Gastroesophageal sphincter (tissue), 3 donors: ENCODE results near the gene TRMT13.

Experiments used
- POLR2A ChIP-seq, 2 donors: fragments of 450-650 bp; IDR thresholded peaks; one replicate each; pipeline ENCODE4 v1.6.1; 2017; ENCODE audit warnings: antibody characterized with exemption in 2 of 2, mild to moderate bottlenecking in 2 of 2, moderate library complexity in 1 of 2
- POLR2AphosphoS5 ChIP-seq: sonication (generic); formaldehyde crosslinking; IDR thresholded peaks from one replicate; pipeline ENCODE4 v1.6.1; 2017; ENCODE audit warnings: antibody characterized with exemption
- TF ChIP-seq, protein P1 (sequence below), 4 experiments: fragments of 200-600 bp in 2 of 4; fragments of 450-650 bp in 2 of 4; sonication (generic) in 1 of 4; IDR thresholded peaks; one replicate each; pipeline ENCODE4 v1.5.1; 2017 to 2019; ENCODE audit warnings: antibody characterized with exemption in 4 of 4, mild to moderate bottlenecking in 2 of 4, moderate library complexity in 2 of 4

- TF ChIP-seq, protein P1, sequence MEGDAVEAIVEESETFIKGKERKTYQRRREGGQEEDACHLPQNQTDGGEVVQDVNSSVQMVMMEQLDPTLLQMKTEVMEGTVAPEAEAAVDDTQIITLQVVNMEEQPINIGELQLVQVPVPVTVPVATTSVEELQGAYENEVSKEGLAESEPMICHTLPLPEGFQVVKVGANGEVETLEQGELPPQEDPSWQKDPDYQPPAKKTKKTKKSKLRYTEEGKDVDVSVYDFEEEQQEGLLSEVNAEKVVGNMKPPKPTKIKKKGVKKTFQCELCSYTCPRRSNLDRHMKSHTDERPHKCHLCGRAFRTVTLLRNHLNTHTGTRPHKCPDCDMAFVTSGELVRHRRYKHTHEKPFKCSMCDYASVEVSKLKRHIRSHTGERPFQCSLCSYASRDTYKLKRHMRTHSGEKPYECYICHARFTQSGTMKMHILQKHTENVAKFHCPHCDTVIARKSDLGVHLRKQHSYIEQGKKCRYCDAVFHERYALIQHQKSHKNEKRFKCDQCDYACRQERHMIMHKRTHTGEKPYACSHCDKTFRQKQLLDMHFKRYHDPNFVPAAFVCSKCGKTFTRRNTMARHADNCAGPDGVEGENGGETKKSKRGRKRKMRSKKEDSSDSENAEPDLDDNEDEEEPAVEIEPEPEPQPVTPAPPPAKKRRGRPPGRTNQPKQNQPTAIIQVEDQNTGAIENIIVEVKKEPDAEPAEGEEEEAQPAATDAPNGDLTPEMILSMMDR (IDR thresholded peaks at IDR 0.05) = no peak
- TF ChIP-seq POLR2A (IDR thresholded peaks at IDR 0.05) (no peak), POLR2AphosphoS5 (no peak)
Measured at GRCh38 chr1:100134872-100135271, 1.9 kb downstream of the TRMT13 start.
